ENCODE data around the gene SRP68. TPM values are rescaled to one million over a fixed set of nuclear protein-coding genes. Genes with fewer than 3 reads are reported as not detected.

The SRP68 gene
- total RNA-seq, 2 donors from 2014 or later, result 73.9 to 78.0 TPM

DNA sequence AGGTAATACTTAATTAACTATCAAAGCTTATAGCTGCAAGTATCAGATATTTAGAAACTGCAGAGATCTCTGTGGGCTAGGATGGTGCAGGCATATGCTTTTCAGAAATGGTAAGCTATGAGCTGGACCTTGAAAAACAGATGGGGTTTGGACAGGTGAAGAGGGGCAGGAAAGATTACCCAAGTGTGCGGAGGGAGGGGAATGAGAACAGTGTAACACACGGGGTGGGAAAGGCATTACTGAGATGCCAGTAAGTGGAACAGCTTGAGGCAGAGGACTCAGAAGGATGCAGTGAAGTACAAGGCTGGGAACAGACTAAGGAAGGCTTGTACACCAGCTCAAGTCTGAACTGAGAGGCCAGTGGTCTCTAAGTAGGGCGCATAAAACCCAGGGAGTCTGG is 23.1 kb downstream of the SRP68 start:
- H3K27ac ChIP-seq (ENCODE audit: low read depth, low read length), result no peak overlapping the region
- H3K9me3 ChIP-seq (ENCODE audit: control insufficient read depth, low read length), result no peaks in the 10 kb centered on the region
- no peak overlapping the region for H3K4me3 ChIP-seq (ENCODE audit: low read length)
- peaks cover 77% of the 10 kb centered on the region for H3K36me3 Mint-ChIP-seq (ENCODE audit: low read depth)
- no peaks in the 10 kb centered on the region for H3K9me3 Mint-ChIP-seq
- no peaks in the 10 kb centered on the region for H3K27me3 ChIP-seq (ENCODE audit: control insufficient read depth, insufficient read depth, low read length, poor library complexity, severe bottlenecking)
- no peaks in the 10 kb centered on the region for H3K4me1 Mint-ChIP-seq
- no peak overlapping the region for H3K4me3 Mint-ChIP-seq
- H3K27ac Mint-ChIP-seq, result peak overlapping the region; percentile 11
- no peaks in the 10 kb centered on the region for H3K4me1 ChIP-seq (ENCODE audit: control insufficient read depth, insufficient read depth, low read length)
- H3K36me3 ChIP-seq (ENCODE audit: control insufficient read depth, insufficient read depth, low read length), result peaks cover 87% of the 10 kb centered on the region
- DNase-seq, result no peak
- WGBS, 2 experiments (ENCODE audit: insufficient coverage in 1 of 2, insufficient read length in 1 of 2), result 94 to 97% methylated on average over 2 to 3 of the region's 3 CpGs
- TF ChIP-seq, protein P1, sequence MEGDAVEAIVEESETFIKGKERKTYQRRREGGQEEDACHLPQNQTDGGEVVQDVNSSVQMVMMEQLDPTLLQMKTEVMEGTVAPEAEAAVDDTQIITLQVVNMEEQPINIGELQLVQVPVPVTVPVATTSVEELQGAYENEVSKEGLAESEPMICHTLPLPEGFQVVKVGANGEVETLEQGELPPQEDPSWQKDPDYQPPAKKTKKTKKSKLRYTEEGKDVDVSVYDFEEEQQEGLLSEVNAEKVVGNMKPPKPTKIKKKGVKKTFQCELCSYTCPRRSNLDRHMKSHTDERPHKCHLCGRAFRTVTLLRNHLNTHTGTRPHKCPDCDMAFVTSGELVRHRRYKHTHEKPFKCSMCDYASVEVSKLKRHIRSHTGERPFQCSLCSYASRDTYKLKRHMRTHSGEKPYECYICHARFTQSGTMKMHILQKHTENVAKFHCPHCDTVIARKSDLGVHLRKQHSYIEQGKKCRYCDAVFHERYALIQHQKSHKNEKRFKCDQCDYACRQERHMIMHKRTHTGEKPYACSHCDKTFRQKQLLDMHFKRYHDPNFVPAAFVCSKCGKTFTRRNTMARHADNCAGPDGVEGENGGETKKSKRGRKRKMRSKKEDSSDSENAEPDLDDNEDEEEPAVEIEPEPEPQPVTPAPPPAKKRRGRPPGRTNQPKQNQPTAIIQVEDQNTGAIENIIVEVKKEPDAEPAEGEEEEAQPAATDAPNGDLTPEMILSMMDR (conservative IDR thresholded peaks at IDR 0.05), result no peak
- H3K27me3 Mint-ChIP-seq (ENCODE audit: insufficient read depth), result no peaks in the 10 kb centered on the region
- H3K9ac ChIP-seq (ENCODE audit: extremely low read depth, low read length, poor library complexity, severe bottlenecking), result no peak overlapping the region

- H3K27me3 ChIP-seq (ENCODE audit: control insufficient read depth, insufficient read depth, low read length, poor library complexity, severe bottlenecking), result no peaks in the 10 kb centered on the region
- Mint-ChIP-seq H3K36me3 (ENCODE audit: low read depth) (peaks cover 77% of the 10 kb centered on the region), H3K4me3 (no peak overlapping the region), H3K9me3 (no peaks in the 10 kb centered on the region), H3K27ac (peak overlapping the region; percentile 37), H3K27me3 (ENCODE audit: insufficient read depth) (no peaks in the 10 kb centered on the region), H3K4me1 (no peaks in the 10 kb centered on the region)
- H3K27ac ChIP-seq (ENCODE audit: low read depth, low read length), result no peak overlapping the region
- H3K4me3 ChIP-seq (ENCODE audit: low read length), result no peak overlapping the region
- WGBS, 2 experiments (ENCODE audit: insufficient coverage in 1 of 2, insufficient read length in 1 of 2), result 90 to 95% methylated on average over 7 to 9 of the region's 9 CpGs
- no peaks in the 10 kb centered on the region for H3K9me3 ChIP-seq (ENCODE audit: control insufficient read depth, low read length)
- H3K9ac ChIP-seq (ENCODE audit: extremely low read depth, low read length, poor library complexity, severe bottlenecking), result no peak overlapping the region
- peaks cover 87% of the 10 kb centered on the region for H3K36me3 ChIP-seq (ENCODE audit: control insufficient read depth, insufficient read depth, low read length)
- TF ChIP-seq, protein P1 (conservative IDR thresholded peaks at IDR 0.05), result no peak
- no peak for DNase-seq
- no peaks in the 10 kb centered on the region for H3K4me1 ChIP-seq (ENCODE audit: control insufficient read depth, insufficient read depth, low read length)
Measured at GRCh38 chr17:76048711-76049110, 23.6 kb downstream of the SRP68 start.

- peak overlapping the region; percentile 37 for H3K27ac Mint-ChIP-seq
- no peaks in the 10 kb centered on the region for H3K27me3 ChIP-seq (ENCODE audit: control insufficient read depth, insufficient read depth, low read length, poor library complexity, severe bottlenecking)
- no peaks in the 10 kb centered on the region for H3K4me1 Mint-ChIP-seq
- H3K4me3 Mint-ChIP-seq, result no peak overlapping the region
- DNase-seq, result no peak
- 96 to 98% methylated on average over 8 to 9 of the region's 9 CpGs for WGBS, 2 experiments (ENCODE audit: insufficient coverage in 1 of 2, insufficient read length in 1 of 2)
- H3K36me3 Mint-ChIP-seq (ENCODE audit: low read depth), result peaks cover 78% of the 10 kb centered on the region
- no peak overlapping the region for H3K9ac ChIP-seq (ENCODE audit: extremely low read depth, low read length, poor library complexity, severe bottlenecking)
- no peaks in the 10 kb centered on the region for H3K27me3 Mint-ChIP-seq (ENCODE audit: insufficient read depth)
- no peak overlapping the region for H3K4me3 ChIP-seq (ENCODE audit: low read length)
- peaks cover 87% of the 10 kb centered on the region for H3K36me3 ChIP-seq (ENCODE audit: control insufficient read depth, insufficient read depth, low read length)
- no peaks in the 10 kb centered on the region for H3K9me3 ChIP-seq (ENCODE audit: control insufficient read depth, low read length)
- no peaks in the 10 kb centered on the region for H3K9me3 Mint-ChIP-seq
- H3K27ac ChIP-seq (ENCODE audit: low read depth, low read length), result no peak overlapping the region
- TF ChIP-seq, protein P1 (conservative IDR thresholded peaks at IDR 0.05), result no peak
- no peaks in the 10 kb centered on the region for H3K4me1 ChIP-seq (ENCODE audit: control insufficient read depth, insufficient read depth, low read length)
Measured at GRCh38 chr17:76048025-76048605, 24.2 kb downstream of the SRP68 start.

All from endodermal cell (in vitro differentiated cells).